H1 (cell line): Measurements from ENCODE around the gene CST8. TPM values are rescaled to one million over a fixed set of nuclear protein-coding genes. Genes with fewer than 3 reads are reported as not detected.

ENCODE experiments used
- CTCF ChIA-PET: fragments of 300-600 bp; sonication (Branson Sonifier 250); formaldehyde crosslinking; loops from one replicate; lab custom pipeline; 2021; ENCODE audit not compliant: partially characterized antibody; lab: Charles Lee
- POLR2A ChIA-PET: fragments of 300-600 bp; sonication (Branson Sonifier 250); formaldehyde crosslinking; loops from one replicate; lab custom pipeline; 2021; ENCODE audit warnings: inconsistent platforms; ENCODE audit not compliant: partially characterized antibody; lab: Charles Lee
- DNase-seq, 2 experiments: peaks; one replicate each; pipeline versions ENCODE4 v3.0.0 to v3.0.0-alpha.2; 2010 to 2022; ENCODE audit warnings: low spot score in 2 of 2, low read depth in 1 of 2, mixed read lengths in 1 of 2
- FAIRE-seq: peaks from 2 replicates; lab custom pipeline; 2011; peaks lifted over from hg19 to GRCh38; lab: Jason Lieb, UNC
- H2AFZ ChIP-seq: 2 replicates; pipeline ENCODE4 v1.8.1; 2012; ENCODE audit warnings: low read length, inconsistent platforms
- H2AK5ac ChIP-seq: 2 replicates; pipeline ENCODE4 v1.6.1; 2013; ENCODE audit warnings: low read depth, low read length
- H2BK120ac ChIP-seq: replicated peaks from 2 replicates; pipeline ENCODE3; 2013; ENCODE audit warnings: low read depth, low read length, inconsistent platforms
- H2BK12ac ChIP-seq: 2 replicates; pipeline ENCODE4 v1.6.1; 2013; ENCODE audit warnings: low read depth, low read length
- H2BK15ac ChIP-seq: 2 replicates; pipeline ENCODE4 v1.6.1; 2013; ENCODE audit warnings: low read length
- H2BK20ac ChIP-seq: 2 replicates; pipeline ENCODE4 v1.6.1; 2013; ENCODE audit warnings: low read length
- H2BK5ac ChIP-seq: 2 replicates; pipeline ENCODE4 v1.6.1; 2013; ENCODE audit warnings: low read depth, low read length
- H3K14ac ChIP-seq: 2 replicates; pipeline ENCODE4 v1.6.1; 2013; ENCODE audit warnings: inconsistent platforms; ENCODE audit not compliant: insufficient read length
- H3K18ac ChIP-seq: 2 replicates; pipeline ENCODE4 v1.6.1; 2013; ENCODE audit warnings: low read length; ENCODE audit errors: extremely low read depth
- H3K23ac ChIP-seq: 2 replicates; pipeline ENCODE4 v1.6.1; 2013; ENCODE audit warnings: inconsistent platforms; ENCODE audit not compliant: insufficient read length
- H3K23me2 ChIP-seq: 2 replicates; pipeline ENCODE4 v1.6.1; 2013; ENCODE audit warnings: low read depth, low read length
- H3K27ac ChIP-seq: 2 replicates; pipeline ENCODE4 v1.6.1; 2011; ENCODE audit warnings: low read depth, low read length, inconsistent platforms
- H3K27me3 ChIP-seq, 4 experiments: replicated peaks in 1 of 4; 1 replicate in 1 of 4; 2 replicates in 3 of 4; pipeline versions ENCODE4 v1.6.1 to v1.8.1; 2011 to 2013; ENCODE audit warnings: low read length in 3 of 4, mild to moderate bottlenecking in 3 of 4, inconsistent platforms in 2 of 4, mixed read lengths in 2 of 4, moderate library complexity in 1 of 4; ENCODE audit not compliant: control insufficient read depth in 3 of 4, insufficient read depth in 3 of 4; ENCODE audit errors: extremely low read depth in 1 of 4
- H3K36me3 ChIP-seq, 4 experiments: 2 replicates each; pipeline versions ENCODE4 v1.6.1 to v1.8.1; 2011 to 2013; ENCODE audit warnings: mild to moderate bottlenecking in 4 of 4, low read length in 3 of 4, moderate library complexity in 2 of 4, control low read depth in 1 of 4, inconsistent platforms in 1 of 4; ENCODE audit not compliant: insufficient read depth in 4 of 4, control insufficient read depth in 2 of 4
- H3K4ac ChIP-seq: replicated peaks from 2 replicates; pipeline ENCODE3; 2013; ENCODE audit warnings: low read length, low read depth, mixed read lengths, inconsistent platforms; ENCODE audit not compliant: insufficient read length
- H3K4me1 ChIP-seq, 4 experiments: replicated peaks in 1 of 4; 1 replicate in 1 of 4; 2 replicates in 3 of 4; pipeline versions ENCODE4 v1.6.1 to v1.8.1; 2011 to 2013; ENCODE audit warnings: low read length in 3 of 4, inconsistent platforms in 2 of 4, mixed read lengths in 1 of 4; ENCODE audit not compliant: insufficient read depth in 4 of 4, control insufficient read depth in 3 of 4
- H3K4me2 ChIP-seq, 2 experiments: 2 replicates each; pipeline versions ENCODE4 v1.6.1 to v1.8.1; 2011 to 2013; ENCODE audit warnings: low read depth in 2 of 2, low read length in 2 of 2, control low read depth in 1 of 2, inconsistent platforms in 1 of 2, mild to moderate bottlenecking in 1 of 2; ENCODE audit not compliant: insufficient read depth in 1 of 2
- H3K4me3 ChIP-seq, 4 experiments: fragments of 200-600, 300-600 bp in 1 of 4; sonication (generic), shearing (Covaris generic), sonication (Bioruptor Twin) in 1 of 4; 2 replicates each; pipeline versions ENCODE4 v1.5.1 to v1.8.1; 2011 to 2016; ENCODE audit warnings: low read length in 4 of 4, low read depth in 3 of 4, control low read depth in 2 of 4, inconsistent platforms in 2 of 4, mild to moderate bottlenecking in 2 of 4, mixed read lengths in 1 of 4, moderate library complexity in 1 of 4; ENCODE audit not compliant: insufficient read depth in 2 of 4; ENCODE audit errors: extremely low read depth in 1 of 4
- H3K56ac ChIP-seq: replicated peaks from 2 replicates; pipeline ENCODE3; 2013; ENCODE audit warnings: low read depth, mild to moderate bottlenecking, mixed read lengths, low read length, inconsistent platforms; ENCODE audit not compliant: insufficient read length
- H3K79me1 ChIP-seq: 2 replicates; pipeline ENCODE4 v1.6.1; 2013; ENCODE audit warnings: low read depth, low read length, control low read depth
- H3K79me2 ChIP-seq, 2 experiments: 2 replicates each; pipeline versions ENCODE4 v1.6.1 to v1.8.1; 2012 to 2013; ENCODE audit warnings: low read length in 2 of 2, mild to moderate bottlenecking in 2 of 2, inconsistent platforms in 1 of 2; ENCODE audit not compliant: insufficient read depth in 2 of 2, control insufficient read depth in 1 of 2
- H3K9ac ChIP-seq, 4 experiments: replicated peaks in 1 of 4; 1 replicate in 1 of 4; 2 replicates in 3 of 4; pipeline versions ENCODE4 v1.6.1 to v1.8.1; 2011 to 2013; ENCODE audit warnings: low read depth in 3 of 4, low read length in 3 of 4, control low read depth in 2 of 4, mild to moderate bottlenecking in 2 of 4, moderate library complexity in 2 of 4, inconsistent platforms in 1 of 4; ENCODE audit errors: extremely low read depth in 1 of 4
- H3K9me3 ChIP-seq, 2 experiments: 2 replicates each; pipeline versions ENCODE4 v1.6.1 to v1.8.1; 2012 to 2013; ENCODE audit warnings: mild to moderate bottlenecking in 2 of 2, moderate library complexity in 2 of 2, control low read depth in 1 of 2, inconsistent platforms in 1 of 2, low read depth in 1 of 2, low read length in 1 of 2, mixed read lengths in 1 of 2; ENCODE audit not compliant: insufficient read depth in 2 of 2
- H4K20me1 ChIP-seq, 2 experiments: replicated peaks in 1 of 2; 2 replicates each; pipeline versions ENCODE3 to v1.8.1; 2011 to 2013; ENCODE audit warnings: inconsistent platforms in 2 of 2, low read length in 2 of 2, mild to moderate bottlenecking in 1 of 2; ENCODE audit not compliant: insufficient read depth in 2 of 2, control insufficient read depth in 1 of 2
- H4K5ac ChIP-seq: 2 replicates; pipeline ENCODE4 v1.6.1; 2013; ENCODE audit warnings: low read length, low read depth, mixed read lengths, inconsistent platforms; ENCODE audit not compliant: insufficient read length
- H4K8ac ChIP-seq: 2 replicates; pipeline ENCODE4 v1.8.0; 2013; ENCODE audit warnings: mild to moderate bottlenecking, moderate library complexity, low read length, inconsistent platforms; ENCODE audit not compliant: insufficient read depth; ENCODE audit errors: extremely low read depth
- H4K91ac ChIP-seq: replicated peaks from 2 replicates; pipeline ENCODE3; 2013; ENCODE audit warnings: low read length, mixed read lengths, inconsistent platforms; ENCODE audit not compliant: insufficient read length
- HDAC6 ChIP-seq: IDR thresholded peaks from one replicate; pipeline ENCODE4 v1.7.1; 2012; ENCODE audit warnings: low read depth, mild to moderate bottlenecking, inconsistent platforms, low read length, moderate library complexity
- KDM5A ChIP-seq: fragments of 200-600 bp; IDR thresholded peaks from 2 replicates; pipeline ENCODE4 v1.7.1; 2012; ENCODE audit warnings: mild to moderate bottlenecking, low read length, inconsistent platforms, mixed read lengths
- POLR2AphosphoS5 ChIP-seq: IDR thresholded peaks from 2 replicates; pipeline ENCODE4 v1.6.1; 2011; ENCODE audit warnings: low read depth, low read length
- POU5F1 ChIP-seq: IDR thresholded peaks from 2 replicates; pipeline ENCODE4 v1.6.1; 2011; ENCODE audit warnings: low read depth, mild to moderate bottlenecking, low read length, moderate library complexity
- SP1 ChIP-seq: IDR thresholded peaks from 2 replicates; pipeline ENCODE4 v1.6.1; 2011; ENCODE audit warnings: low read depth, low read length
- TBP ChIP-seq: IDR thresholded peaks from 2 replicates; pipeline ENCODE4 v1.6.1; 2011; ENCODE audit warnings: low read depth, low read length, improper control_type of control experiment
- WGBS, 2 experiments: shearing (Covaris generic) in 1 of 2; methylation state at CpG; one replicate each; pipeline versions ENCODE4 v1.1.6 to v1.1.7; 2013 to 2015; ENCODE audit warnings: low lambda C conversion rate in 2 of 2, mixed read lengths in 2 of 2, inconsistent platforms in 1 of 2, low coverage in 1 of 2, missing lambda C conversion rate in 1 of 2; ENCODE audit not compliant: insufficient replicate concordance in 2 of 2, insufficient coverage in 1 of 2, insufficient read length in 1 of 2; ENCODE audit errors: extremely low coverage in 1 of 2, missing lambda C conversion rate in 1 of 2; 5-methylcytosine and 5-hydroxymethylcytosine counted together
- polyA plus RNA-seq, 7 experiments: library from polyadenylated mRNA; depleted of rRNA in 3 of 7; stranded (reverse) in 5 of 7; unstranded in 2 of 7; fragments of >200 nt in 5 of 7; fragments of 200-250 nt in 2 of 7; gene quantifications; 1 replicate in 5 of 7; 2 replicates in 1 of 7; 4 replicates in 1 of 7; pipeline versions ENCODE4 v1.2.1 to v1.2.3, GENCODE V29; 2011 to 2013; ENCODE audit warnings: missing spikeins in 2 of 7, mixed read lengths in 2 of 7
- total RNA-seq: library from RNA; stranded (reverse); fragmentation: NEBNext Ultra II Directional; extraction: Animal tissue kit (Norgen Biotek cat#: 25700); gene quantifications from 2 replicates; pipeline ENCODE4 v1.2.1, GENCODE V29; 2021

CST8 gene
- total and polyA plus RNA-seq, 2 of the 8 experiments (the other 6 are each of a cell fraction or from before 2014, with no cell fraction given): not detected

GRCh38 chr20:23526850-23527249 lies 35.9 kb downstream of the CST8 start:
- H3K27ac ChIP-seq: no peak overlapping the region
- H2AFZ ChIP-seq: no peak overlapping the region
- no peaks in the 10 kb centered on the region for H4K20me1 ChIP-seq
- ChIA-PET POLR2A (no interaction called here), CTCF (interaction anchor here (1.2 to 1.8 kb wide), 2 partner anchors 19 to 80 kb away, joined by 4 to 5 read pairs; no protein-coding TSS in a partner anchor)
- no peak overlapping the region for H2BK15ac ChIP-seq
- H2BK120ac ChIP-seq: peak overlapping the region; percentile 45
- H3K4ac ChIP-seq: no peak overlapping the region
- H2AK5ac ChIP-seq: no peak overlapping the region
- no peaks in the 10 kb centered on the region for H3K79me1 ChIP-seq
- no peak overlapping the region for H4K8ac ChIP-seq
- H3K4me1 ChIP-seq: peaks cover 2 to 8% (median 4%) of the 10 kb centered on the region in 4 experiments; a peak in 5 of 7 replicates
- WGBS, 2 experiments: 71% methylated on average over 1 of the region's 1 CpG; no CpG with 5 or more reads in 1 of the 2 experiments
- H4K5ac ChIP-seq: no peak overlapping the region
- no peak overlapping the region for H3K4me2 ChIP-seq
- TF ChIP-seq SP1 (no peak), TBP (no peak), HDAC6 (no peak), POU5F1 (no peak), KDM5A (no peak), POLR2AphosphoS5 (no peak)
- H3K9ac ChIP-seq: no peak overlapping the region
- no peak overlapping the region for H2BK12ac ChIP-seq
- H4K91ac ChIP-seq: peak overlapping the region; percentile 50
- H3K27me3 ChIP-seq: no peaks in the 10 kb centered on the region
- no peak overlapping the region for H3K56ac ChIP-seq
- no peak overlapping the region for H3K18ac ChIP-seq
- no peak overlapping the region for H3K4me3 ChIP-seq
- no peaks in the 10 kb centered on the region for H3K79me2 ChIP-seq
- no peaks in the 10 kb centered on the region for H3K9me3 ChIP-seq
- FAIRE-seq: no peak
- no peak for DNase-seq
- no peaks in the 10 kb centered on the region for H3K23me2 ChIP-seq
- peak overlapping the region; percentile 71; the same call in 1 of the 2 replicates for H2BK5ac ChIP-seq
- no peaks in the 10 kb centered on the region for H3K36me3 ChIP-seq
- no peak overlapping the region for H3K23ac ChIP-seq
- H3K14ac ChIP-seq: no peak overlapping the region
- peak overlapping the region; percentile 92; the same call in 1 of the 2 replicates for H2BK20ac ChIP-seq
